Measurements from ENCODE around the gene PTH1R. TPM values are rescaled to one million over a fixed set of nuclear protein-coding genes. Genes with fewer than 3 reads are reported as not detected.
A peak's percentile ranks its signal among the peaks of the same experiment; 100 is the strongest.

PTH1R gene
- total RNA-seq, 1 donor from 2014 or later, result 36.4 TPM

DNA sequence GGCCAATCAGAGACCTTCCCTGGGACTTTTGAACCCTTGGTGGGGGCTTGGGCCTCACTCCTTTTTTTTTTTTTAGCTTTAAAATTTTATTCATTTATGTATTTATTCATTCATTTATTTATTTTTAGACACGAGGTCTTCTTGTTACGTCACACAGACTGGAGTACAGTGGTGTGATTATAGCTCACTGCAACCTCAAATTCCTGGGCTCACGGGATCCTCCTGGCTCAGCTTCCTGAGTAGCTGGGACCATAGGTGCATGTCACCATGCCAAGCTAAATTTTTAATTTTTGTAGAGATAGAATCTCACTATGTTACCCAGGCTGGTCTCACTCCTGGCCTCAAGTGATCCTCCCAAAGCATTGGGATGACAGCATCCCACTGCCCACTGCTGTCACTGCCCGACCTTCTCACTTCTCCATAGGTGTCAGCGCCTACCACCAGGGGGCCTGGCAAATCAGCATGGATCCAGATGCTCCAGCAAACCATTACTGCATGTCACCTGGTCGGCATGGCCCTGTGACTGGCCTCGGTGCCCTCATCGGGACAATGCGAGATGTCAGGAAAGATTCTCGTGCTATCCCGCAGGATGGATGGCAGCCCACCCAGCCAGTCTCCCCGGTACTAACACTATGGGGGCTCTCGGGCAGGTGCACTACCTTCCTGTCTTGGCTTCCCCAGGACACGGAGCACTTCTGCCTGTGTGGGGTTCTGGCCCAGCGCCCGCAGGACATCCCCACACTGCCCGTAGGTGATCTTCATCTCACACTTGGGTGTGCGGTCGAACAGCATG, 17.3 kb upstream of the PTH1R start:
- Mint-ChIP-seq H3K4me1 (peaks cover 17% of the 10 kb centered on the region), H3K36me3 (no peaks in the 10 kb centered on the region), H3K27ac (no peak overlapping the region), H3K4me3 (no peak overlapping the region), H3K27me3 (ENCODE audit: low read depth) (peaks cover 6% of the 10 kb centered on the region), H3K9me3 (no peaks in the 10 kb centered on the region)
- TF ChIP-seq, protein P1, sequence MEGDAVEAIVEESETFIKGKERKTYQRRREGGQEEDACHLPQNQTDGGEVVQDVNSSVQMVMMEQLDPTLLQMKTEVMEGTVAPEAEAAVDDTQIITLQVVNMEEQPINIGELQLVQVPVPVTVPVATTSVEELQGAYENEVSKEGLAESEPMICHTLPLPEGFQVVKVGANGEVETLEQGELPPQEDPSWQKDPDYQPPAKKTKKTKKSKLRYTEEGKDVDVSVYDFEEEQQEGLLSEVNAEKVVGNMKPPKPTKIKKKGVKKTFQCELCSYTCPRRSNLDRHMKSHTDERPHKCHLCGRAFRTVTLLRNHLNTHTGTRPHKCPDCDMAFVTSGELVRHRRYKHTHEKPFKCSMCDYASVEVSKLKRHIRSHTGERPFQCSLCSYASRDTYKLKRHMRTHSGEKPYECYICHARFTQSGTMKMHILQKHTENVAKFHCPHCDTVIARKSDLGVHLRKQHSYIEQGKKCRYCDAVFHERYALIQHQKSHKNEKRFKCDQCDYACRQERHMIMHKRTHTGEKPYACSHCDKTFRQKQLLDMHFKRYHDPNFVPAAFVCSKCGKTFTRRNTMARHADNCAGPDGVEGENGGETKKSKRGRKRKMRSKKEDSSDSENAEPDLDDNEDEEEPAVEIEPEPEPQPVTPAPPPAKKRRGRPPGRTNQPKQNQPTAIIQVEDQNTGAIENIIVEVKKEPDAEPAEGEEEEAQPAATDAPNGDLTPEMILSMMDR (IDR thresholded peaks at IDR 0.05; ENCODE audit: unreplicated experiment), result peak; percentile 69
- peak; percentile 18 to 42 for DNase-seq (ENCODE audit: low spot score in 2 of 2, unreplicated experiment in 2 of 2)

DNA sequence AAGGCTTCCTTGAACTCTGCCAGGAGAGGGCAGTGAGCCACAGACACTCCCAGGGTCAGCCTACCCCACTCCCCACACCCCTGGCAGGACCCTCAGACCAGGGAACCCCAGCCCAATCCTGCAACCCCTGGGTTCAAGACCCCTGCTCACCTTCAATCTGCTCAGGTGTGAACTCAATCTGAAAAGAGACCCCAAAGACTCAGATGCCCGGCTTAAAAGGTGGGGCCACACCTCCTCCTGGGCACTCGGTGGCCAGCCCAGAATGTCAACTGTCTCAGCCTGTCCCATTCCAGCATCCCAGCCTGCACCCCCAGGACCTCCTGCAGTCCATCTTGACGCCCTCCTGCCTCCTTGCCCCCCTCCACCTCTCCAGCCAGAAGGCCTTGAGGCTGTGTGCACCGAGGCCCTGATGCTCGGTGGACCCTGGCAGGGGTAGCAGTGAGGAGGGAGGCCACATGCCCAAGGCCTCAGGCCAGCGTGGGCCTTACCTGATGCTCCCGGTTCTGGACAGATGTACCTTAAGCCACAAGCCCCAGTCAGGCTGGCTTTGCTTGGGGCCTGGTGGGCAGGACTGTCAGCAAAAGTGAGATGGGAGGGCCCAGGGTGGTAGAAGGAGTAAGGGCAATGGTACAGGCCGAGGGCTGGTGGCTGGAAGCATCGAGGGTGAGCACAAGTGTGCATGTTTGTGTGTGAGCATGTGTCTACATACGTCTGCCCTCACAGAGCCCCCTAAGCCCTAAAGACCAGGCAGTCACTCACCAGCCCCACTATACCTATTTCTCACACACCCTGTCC, 16.5 kb upstream of the PTH1R start:
- TF ChIP-seq, protein P1 (IDR thresholded peaks at IDR 0.05; ENCODE audit: unreplicated experiment), result no peak
- H3K27ac Mint-ChIP-seq, result no peak overlapping the region
- H3K27me3 Mint-ChIP-seq (ENCODE audit: low read depth), result peaks cover 6% of the 10 kb centered on the region
- no peaks in the 10 kb centered on the region for H3K9me3 Mint-ChIP-seq
- no peaks in the 10 kb centered on the region for H3K36me3 Mint-ChIP-seq
- peak; percentile 9 to 35 for DNase-seq (ENCODE audit: low spot score in 2 of 2, unreplicated experiment in 2 of 2)
- no peak overlapping the region for H3K4me3 Mint-ChIP-seq
- peaks cover 20% of the 10 kb centered on the region for H3K4me1 Mint-ChIP-seq

DNA sequence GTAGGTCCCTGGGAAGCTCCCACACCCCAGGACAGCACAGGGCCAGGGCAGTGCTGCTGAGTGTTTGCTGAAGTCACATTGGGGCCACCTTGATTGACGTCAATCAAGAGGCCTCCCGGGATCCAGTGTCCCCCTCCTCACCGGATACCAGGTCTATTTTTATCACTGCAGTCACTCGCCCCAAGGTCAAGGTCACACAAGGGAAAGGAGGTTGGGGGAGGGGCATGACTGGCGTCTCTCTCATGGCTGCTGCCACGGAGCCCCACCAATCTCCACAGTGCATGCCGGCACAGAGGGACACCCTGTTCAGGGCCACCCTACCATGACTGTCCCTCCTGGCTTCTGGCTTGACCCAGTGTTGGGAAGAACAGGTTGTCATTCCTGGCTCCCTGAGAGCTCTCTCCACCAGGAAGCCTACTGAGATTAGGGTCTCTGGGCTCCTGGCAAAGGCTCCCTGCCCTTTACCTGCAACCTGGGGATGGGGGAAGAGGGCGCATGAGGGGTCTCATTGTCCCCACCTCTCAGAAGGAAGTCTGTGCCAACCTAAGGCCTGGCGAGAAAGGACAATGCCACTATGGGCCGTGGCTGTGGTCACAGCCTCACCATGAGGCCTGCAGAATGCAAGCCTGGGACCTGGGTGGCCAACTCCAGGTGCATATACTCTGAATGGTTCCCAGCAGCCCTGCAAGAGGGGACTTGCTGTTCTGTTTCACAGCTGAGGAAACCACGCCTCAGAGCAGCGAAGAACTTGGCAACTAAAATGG, 15.7 kb upstream of the PTH1R start:
- no peak overlapping the region for H3K4me3 Mint-ChIP-seq
- peak in 1 of 2 experiments; percentile 8 for DNase-seq (ENCODE audit: low spot score in 2 of 2, unreplicated experiment in 2 of 2)
- H3K27ac Mint-ChIP-seq, result no peak overlapping the region
- H3K9me3 Mint-ChIP-seq, result no peaks in the 10 kb centered on the region
- H3K27me3 Mint-ChIP-seq (ENCODE audit: low read depth), result peaks cover 4% of the 10 kb centered on the region
- no peaks in the 10 kb centered on the region for H3K36me3 Mint-ChIP-seq
- H3K4me1 Mint-ChIP-seq, result peaks cover 13% of the 10 kb centered on the region
- TF ChIP-seq, protein P1 (IDR thresholded peaks at IDR 0.05; ENCODE audit: unreplicated experiment), result no peak

DNA sequence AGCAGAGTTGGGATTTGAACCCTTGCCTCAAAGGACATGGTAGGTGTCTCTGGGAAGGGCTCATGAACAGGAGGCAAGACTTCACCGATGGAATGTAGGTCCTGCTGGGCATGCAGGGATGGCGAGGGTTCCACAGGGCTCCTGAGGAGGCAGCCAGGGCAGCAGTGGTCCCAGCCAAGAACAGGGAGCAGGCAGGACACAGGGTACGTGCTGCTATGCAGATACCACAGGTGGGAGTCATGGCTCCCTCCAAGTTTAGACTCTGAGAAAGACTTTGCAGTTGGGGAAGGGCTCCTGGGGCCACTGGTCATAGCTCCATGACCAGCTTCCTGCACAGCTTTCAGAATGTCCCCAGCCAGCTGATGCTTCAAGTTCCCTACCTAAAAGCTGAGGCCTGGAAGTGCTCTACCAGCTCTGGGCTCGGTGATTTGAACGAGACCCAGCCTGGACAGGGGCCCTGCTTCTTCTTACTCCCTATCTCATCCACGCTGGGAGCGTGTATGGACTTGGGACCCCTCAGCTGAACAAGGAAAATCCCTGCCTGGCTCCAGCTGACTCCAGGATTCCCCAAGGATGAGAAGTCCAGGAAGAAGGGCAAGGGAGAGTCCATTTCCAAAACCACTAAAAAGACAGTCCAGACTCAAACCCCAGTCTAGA, 15.0 kb upstream of the PTH1R start:
- no peaks in the 10 kb centered on the region for H3K36me3 Mint-ChIP-seq
- TF ChIP-seq, protein P1 (IDR thresholded peaks at IDR 0.05; ENCODE audit: unreplicated experiment), result no peak
- no peak for DNase-seq (ENCODE audit: low spot score in 2 of 2, unreplicated experiment in 2 of 2)
- peaks cover 14% of the 10 kb centered on the region for H3K4me1 Mint-ChIP-seq
- H3K27ac Mint-ChIP-seq, result no peak overlapping the region
- H3K27me3 Mint-ChIP-seq (ENCODE audit: low read depth), result peaks cover 4% of the 10 kb centered on the region
- H3K4me3 Mint-ChIP-seq, result no peak overlapping the region
- H3K9me3 Mint-ChIP-seq, result no peaks in the 10 kb centered on the region

DNA sequence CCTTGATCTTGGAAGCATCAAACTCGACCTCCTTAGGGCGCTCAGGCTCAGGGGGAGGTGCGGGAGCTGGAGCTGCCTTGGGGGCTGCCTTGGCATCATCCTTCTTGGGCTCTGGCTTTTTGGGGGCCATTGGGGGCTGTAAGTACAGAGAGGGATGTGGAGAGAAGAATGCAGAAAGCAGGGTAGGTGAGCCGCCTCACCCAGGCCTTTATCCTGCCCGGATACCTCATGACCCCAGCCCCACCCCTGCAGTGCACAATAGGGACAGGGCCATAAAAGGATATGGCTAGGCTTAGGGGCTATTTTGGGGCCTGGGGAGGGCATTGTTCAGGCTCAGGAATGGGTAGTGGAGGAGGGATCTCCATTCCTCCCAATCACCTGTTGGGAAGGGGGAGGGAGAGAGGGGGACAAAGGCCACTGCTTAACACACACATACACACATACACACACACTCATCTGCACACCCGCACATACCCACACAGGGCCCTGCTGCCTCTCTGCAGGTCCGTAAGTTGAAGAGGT, 14.2 kb upstream of the PTH1R start, which contains the start of gene MYL3:
TSS of gene MYL3 (minus strand) at position 184 of the 522 bp plus-strand sequence. CDS start at position 130, 54 bp downstream.
- TF ChIP-seq, protein P1 (IDR thresholded peaks at IDR 0.05; ENCODE audit: unreplicated experiment), result no peak
- DNase-seq (ENCODE audit: low spot score in 2 of 2, unreplicated experiment in 2 of 2), result no peak
- no peaks in the 10 kb centered on the region for H3K36me3 Mint-ChIP-seq
- H3K27me3 Mint-ChIP-seq (ENCODE audit: low read depth), result no peaks in the 10 kb centered on the region
- H3K4me3 Mint-ChIP-seq, result no peak within 1 kb of the TSS
- H3K27ac Mint-ChIP-seq, result no peak within 1 kb of the TSS
- no peaks in the 10 kb centered on the region for H3K9me3 Mint-ChIP-seq
- H3K4me1 Mint-ChIP-seq, result peaks cover 14% of the 10 kb centered on the region

Measured in mesothelial cell of epicardium (in vitro differentiated cells).